ENCODE data around the gene IKZF1.

IKZF1 gene

DNA sequence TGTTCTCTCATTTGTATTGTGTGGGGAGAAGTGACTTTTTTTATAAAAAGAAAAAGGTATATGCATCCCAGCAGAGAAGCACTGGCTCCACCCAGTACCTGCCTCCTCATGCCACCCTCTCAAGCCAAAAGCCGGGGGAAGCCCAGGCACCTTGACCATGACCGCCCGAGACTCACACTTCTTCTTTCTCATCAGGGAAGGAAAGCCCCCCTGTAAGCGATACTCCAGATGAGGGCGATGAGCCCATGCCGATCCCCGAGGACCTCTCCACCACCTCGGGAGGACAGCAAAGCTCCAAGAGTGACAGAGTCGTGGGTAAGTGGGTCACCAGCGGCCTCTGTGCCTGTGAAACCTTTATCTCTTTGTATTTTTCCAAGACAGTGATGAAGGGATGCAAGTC, 22.9 kb downstream of the IKZF1 start:
- H3K36me3 ChIP-seq (replicated peaks in 1 of 2; ENCODE audit: control insufficient read depth in 2 of 2, insufficient read depth in 2 of 2, low read length in 2 of 2): peaks cover 0 to 3% of the 10 kb centered on the region in 2 donors
- no peak overlapping the region for H3K4me2 ChIP-seq (ENCODE audit: insufficient read depth, low read length, poor library complexity, severe bottlenecking)
- WGBS, 2 donors (ENCODE audit: extremely low coverage in 2 of 2, insufficient read length in 2 of 2, insufficient replicate concordance in 1 of 2): no CpG with 5 or more reads among the region's 10 CpGs
- no peak overlapping the region for H2BK15ac ChIP-seq (ENCODE audit: low read length)
- DNase-seq (ENCODE audit: low spot score): no peak
- H3K4me1 ChIP-seq (ENCODE audit: control insufficient read depth in 2 of 2, insufficient read depth in 1 of 2, low read depth in 1 of 2, low read length in 2 of 2): no peaks in the 10 kb centered on the region
- peak overlapping the region; percentile 15 for H3K18ac ChIP-seq (ENCODE audit: low read length)
- no peak overlapping the region for H2AK5ac ChIP-seq (ENCODE audit: low read depth, low read length)
- no peaks in the 10 kb centered on the region for H3K9me3 ChIP-seq (replicated peaks in 1 of 2; ENCODE audit: control insufficient read depth in 2 of 2, insufficient read depth in 1 of 2, low read depth in 1 of 2, low read length in 2 of 2)
- H2BK5ac ChIP-seq (ENCODE audit: low read length): no peak overlapping the region
- no peak overlapping the region for H3K14ac ChIP-seq (ENCODE audit: low read length)
- H3K79me1 ChIP-seq (ENCODE audit: low read depth, low read length): no peaks in the 10 kb centered on the region
- H3K4me3 ChIP-seq (ENCODE audit: low read length in 2 of 2): no peak overlapping the region
- H4K91ac ChIP-seq (ENCODE audit: low read depth, low read length, poor library complexity): no peak overlapping the region
- no peak overlapping the region for H2AFZ ChIP-seq (ENCODE audit: low read length)
- no peak overlapping the region for H4K8ac ChIP-seq (ENCODE audit: low read depth, low read length)
- no peak overlapping the region for H3K4ac ChIP-seq (ENCODE audit: low read length)
- no peaks in the 10 kb centered on the region for H3K27me3 ChIP-seq (ENCODE audit: control insufficient read depth in 3 of 3, insufficient read depth in 3 of 3, low read depth in 1 of 3, low read length in 3 of 3)
- no peak overlapping the region for H3K27ac ChIP-seq (replicated peaks; ENCODE audit: low read length)
- no peak overlapping the region for H3K23ac ChIP-seq (ENCODE audit: low read depth, low read length, poor library complexity)
- H3K9ac ChIP-seq (ENCODE audit: low read depth, low read length, poor library complexity): no peak overlapping the region
- no peak overlapping the region for H2BK120ac ChIP-seq (ENCODE audit: low read depth, low read length)
- H2BK12ac ChIP-seq (ENCODE audit: low read length): no peak overlapping the region

DNA sequence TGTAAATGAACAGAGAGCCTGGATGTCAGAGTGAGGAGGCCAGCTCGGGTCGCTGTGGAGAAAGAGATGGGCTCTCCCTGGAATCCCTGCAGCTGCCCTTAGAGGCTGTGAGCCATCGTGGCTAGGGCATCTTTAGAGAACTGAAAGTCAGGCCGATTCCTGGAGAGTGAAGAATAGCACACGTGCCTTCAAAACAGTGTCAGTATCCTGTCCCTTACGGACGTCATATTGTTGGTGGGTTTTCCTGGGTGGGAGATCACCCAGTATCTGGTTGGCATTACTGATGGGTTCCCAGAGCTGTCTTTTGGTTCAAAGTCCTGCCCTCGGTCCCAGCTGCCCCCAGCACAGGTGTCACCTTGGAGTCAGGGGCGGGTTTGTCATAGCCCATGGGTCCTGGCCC, 25.3 kb downstream of the IKZF1 start:
- Histone ChIP-seq H4K8ac (ENCODE audit: low read depth, low read length) (no peak overlapping the region), H3K27me3 (ENCODE audit: control insufficient read depth in 3 of 3, insufficient read depth in 3 of 3, low read depth in 1 of 3, low read length in 3 of 3) (peaks cover 0 to 4% (median 0%) of the 10 kb centered on the region in 3 experiments), H2BK120ac (ENCODE audit: low read depth, low read length) (no peak overlapping the region), H2BK12ac (ENCODE audit: low read length) (no peak overlapping the region), H4K91ac (ENCODE audit: low read depth, low read length, poor library complexity) (no peak overlapping the region), H3K36me3 (replicated peaks in 1 of 2; ENCODE audit: control insufficient read depth in 2 of 2, insufficient read depth in 2 of 2, low read length in 2 of 2) (peaks cover 3 to 4% of the 10 kb centered on the region in 2 donors), H3K9me3 (replicated peaks in 1 of 2; ENCODE audit: control insufficient read depth in 2 of 2, insufficient read depth in 1 of 2, low read depth in 1 of 2, low read length in 2 of 2) (peaks cover 0 to 3% of the 10 kb centered on the region in 2 donors), H2AFZ (ENCODE audit: low read length) (no peak overlapping the region), H3K27ac (replicated peaks; ENCODE audit: low read length) (no peak overlapping the region), H3K4ac (ENCODE audit: low read length) (no peak overlapping the region), H3K4me3 (ENCODE audit: low read length in 2 of 2) (no peak overlapping the region), H2BK5ac (ENCODE audit: low read length) (no peak overlapping the region), H3K18ac (ENCODE audit: low read length) (no peak overlapping the region), H3K23ac (ENCODE audit: low read depth, low read length, poor library complexity) (no peak overlapping the region), H3K4me1 (ENCODE audit: control insufficient read depth in 2 of 2, insufficient read depth in 1 of 2, low read depth in 1 of 2, low read length in 2 of 2) (peaks cover 0 to 1% of the 10 kb centered on the region in 2 donors), H3K9ac (ENCODE audit: low read depth, low read length, poor library complexity) (no peak overlapping the region), H2AK5ac (ENCODE audit: low read depth, low read length) (no peak overlapping the region), H3K4me2 (ENCODE audit: insufficient read depth, low read length, poor library complexity, severe bottlenecking) (no peak overlapping the region), H3K14ac (ENCODE audit: low read length) (no peak overlapping the region), H3K79me1 (ENCODE audit: low read depth, low read length) (peaks cover 3% of the 10 kb centered on the region), H2BK15ac (ENCODE audit: low read length) (no peak overlapping the region)
- no peak for DNase-seq (ENCODE audit: low spot score)
- WGBS, 2 donors (ENCODE audit: extremely low coverage in 2 of 2, insufficient read length in 2 of 2, insufficient replicate concordance in 1 of 2): no CpG with 5 or more reads among the region's 9 CpGs

DNA sequence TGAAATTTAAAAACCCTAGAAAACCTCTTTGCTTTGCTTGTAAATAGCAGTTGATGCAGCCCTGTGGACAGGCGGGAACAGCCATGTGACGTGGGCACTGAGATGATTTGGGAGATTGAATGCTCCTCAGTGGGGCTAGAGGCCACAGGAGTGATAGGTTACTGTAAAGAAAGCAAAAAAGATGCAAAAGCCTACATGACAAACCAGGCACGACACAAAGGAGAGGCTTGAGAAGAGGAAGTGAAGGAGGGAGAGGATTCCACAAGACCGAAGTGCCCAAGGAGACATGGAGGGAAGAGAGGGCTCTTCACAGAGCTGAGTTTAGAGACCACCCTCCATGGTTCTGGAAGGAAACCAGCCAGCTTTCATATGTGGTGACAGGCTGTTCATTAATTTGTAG, 25.7 kb downstream of the IKZF1 start:
- no peak overlapping the region for H2BK5ac ChIP-seq (ENCODE audit: low read length)
- no peak overlapping the region for H3K18ac ChIP-seq (ENCODE audit: low read length)
- H3K14ac ChIP-seq (ENCODE audit: low read length): no peak overlapping the region
- H3K4me2 ChIP-seq (ENCODE audit: insufficient read depth, low read length, poor library complexity, severe bottlenecking): no peak overlapping the region
- H2AK5ac ChIP-seq (ENCODE audit: low read depth, low read length): no peak overlapping the region
- H3K36me3 ChIP-seq (replicated peaks in 1 of 2; ENCODE audit: control insufficient read depth in 2 of 2, insufficient read depth in 2 of 2, low read length in 2 of 2): peaks cover 3 to 7% of the 10 kb centered on the region in 2 donors
- H3K23ac ChIP-seq (ENCODE audit: low read depth, low read length, poor library complexity): no peak overlapping the region
- peaks cover 0 to 7% (median 0%) of the 10 kb centered on the region in 3 experiments for H3K27me3 ChIP-seq (ENCODE audit: control insufficient read depth in 3 of 3, insufficient read depth in 3 of 3, low read depth in 1 of 3, low read length in 3 of 3)
- no peak overlapping the region for H3K27ac ChIP-seq (replicated peaks; ENCODE audit: low read length)
- peaks cover 0 to 1% of the 10 kb centered on the region in 2 donors for H3K4me1 ChIP-seq (ENCODE audit: control insufficient read depth in 2 of 2, insufficient read depth in 1 of 2, low read depth in 1 of 2, low read length in 2 of 2)
- no CpG with 5 or more reads among the region's 4 CpGs for WGBS, 2 donors (ENCODE audit: extremely low coverage in 2 of 2, insufficient read length in 2 of 2, insufficient replicate concordance in 1 of 2)
- no peak overlapping the region for H4K8ac ChIP-seq (ENCODE audit: low read depth, low read length)
- H2AFZ ChIP-seq (ENCODE audit: low read length): no peak overlapping the region
- no peak for DNase-seq (ENCODE audit: low spot score)
- H2BK15ac ChIP-seq (ENCODE audit: low read length): no peak overlapping the region
- H3K9me3 ChIP-seq (replicated peaks in 1 of 2; ENCODE audit: control insufficient read depth in 2 of 2, insufficient read depth in 1 of 2, low read depth in 1 of 2, low read length in 2 of 2): peaks cover 0 to 6% of the 10 kb centered on the region in 2 donors
- H2BK12ac ChIP-seq (ENCODE audit: low read length): no peak overlapping the region
- no peak overlapping the region for H2BK120ac ChIP-seq (ENCODE audit: low read depth, low read length)
- H3K9ac ChIP-seq (ENCODE audit: low read depth, low read length, poor library complexity): no peak overlapping the region
- peaks cover 3% of the 10 kb centered on the region for H3K79me1 ChIP-seq (ENCODE audit: low read depth, low read length)
- H3K4me3 ChIP-seq (ENCODE audit: low read length in 2 of 2): no peak overlapping the region
- no peak overlapping the region for H3K4ac ChIP-seq (ENCODE audit: low read length)
- H4K91ac ChIP-seq (ENCODE audit: low read depth, low read length, poor library complexity): no peak overlapping the region

DNA sequence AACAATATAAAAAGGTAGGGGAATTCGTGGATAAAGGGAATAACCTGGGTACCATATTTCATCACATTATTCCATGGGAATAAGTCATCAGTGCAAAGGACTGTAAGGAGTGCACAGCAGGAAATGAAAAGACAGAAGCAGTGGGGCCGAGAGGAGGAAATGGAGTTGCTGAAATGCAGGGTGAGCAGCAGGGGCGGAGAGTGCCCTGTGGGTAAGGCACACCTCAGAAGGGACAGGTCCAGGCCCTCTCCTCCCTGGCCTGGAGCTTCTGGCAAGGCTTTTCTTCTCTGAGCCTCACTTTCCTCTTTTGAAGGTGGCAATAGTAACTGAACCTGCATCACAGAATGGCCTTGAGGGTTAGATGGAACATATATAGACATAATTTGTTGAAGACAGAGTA, 26.2 kb downstream of the IKZF1 start:
- Histone ChIP-seq H4K8ac (ENCODE audit: low read depth, low read length) (no peak overlapping the region), H3K4me3 (ENCODE audit: low read length in 2 of 2) (no peak overlapping the region), H4K91ac (ENCODE audit: low read depth, low read length, poor library complexity) (no peak overlapping the region), H2BK120ac (ENCODE audit: low read depth, low read length) (no peak overlapping the region), H3K4ac (ENCODE audit: low read length) (no peak overlapping the region), H3K23ac (ENCODE audit: low read depth, low read length, poor library complexity) (no peak overlapping the region), H3K18ac (ENCODE audit: low read length) (no peak overlapping the region), H3K9me3 (replicated peaks in 1 of 2; ENCODE audit: control insufficient read depth in 2 of 2, insufficient read depth in 1 of 2, low read depth in 1 of 2, low read length in 2 of 2) (peaks cover 0 to 6% of the 10 kb centered on the region in 2 donors), H3K79me1 (ENCODE audit: low read depth, low read length) (peaks cover 4% of the 10 kb centered on the region), H2AK5ac (ENCODE audit: low read depth, low read length) (no peak overlapping the region), H3K36me3 (replicated peaks in 1 of 2; ENCODE audit: control insufficient read depth in 2 of 2, insufficient read depth in 2 of 2, low read length in 2 of 2) (peaks cover 3 to 7% of the 10 kb centered on the region in 2 donors), H3K27ac (replicated peaks; ENCODE audit: low read length) (no peak overlapping the region), H2BK5ac (ENCODE audit: low read length) (no peak overlapping the region), H2AFZ (ENCODE audit: low read length) (no peak overlapping the region), H3K4me1 (ENCODE audit: control insufficient read depth in 2 of 2, insufficient read depth in 1 of 2, low read depth in 1 of 2, low read length in 2 of 2) (peaks cover 0 to 3% of the 10 kb centered on the region in 2 donors), H3K14ac (ENCODE audit: low read length) (no peak overlapping the region), H2BK12ac (ENCODE audit: low read length) (no peak overlapping the region), H2BK15ac (ENCODE audit: low read length) (no peak overlapping the region), H3K9ac (ENCODE audit: low read depth, low read length, poor library complexity) (no peak overlapping the region), H3K27me3 (ENCODE audit: control insufficient read depth in 3 of 3, insufficient read depth in 3 of 3, low read depth in 1 of 3, low read length in 3 of 3) (peaks cover 0 to 7% (median 0%) of the 10 kb centered on the region in 3 experiments), H3K4me2 (ENCODE audit: insufficient read depth, low read length, poor library complexity, severe bottlenecking) (no peak overlapping the region)
- no CpG with 5 or more reads among the region's 3 CpGs for WGBS, 2 donors (ENCODE audit: extremely low coverage in 2 of 2, insufficient read length in 2 of 2, insufficient replicate concordance in 1 of 2)
- no peak for DNase-seq (ENCODE audit: low spot score)
